ENCODE measurements around the gene FOXP4. TPM values are rescaled to one million over a fixed set of nuclear protein-coding genes. Genes with fewer than 3 reads are reported as not detected.

The FOXP4 gene
- total RNA-seq, 1 donor from 2014 or later = 41.9 TPM

DNA sequence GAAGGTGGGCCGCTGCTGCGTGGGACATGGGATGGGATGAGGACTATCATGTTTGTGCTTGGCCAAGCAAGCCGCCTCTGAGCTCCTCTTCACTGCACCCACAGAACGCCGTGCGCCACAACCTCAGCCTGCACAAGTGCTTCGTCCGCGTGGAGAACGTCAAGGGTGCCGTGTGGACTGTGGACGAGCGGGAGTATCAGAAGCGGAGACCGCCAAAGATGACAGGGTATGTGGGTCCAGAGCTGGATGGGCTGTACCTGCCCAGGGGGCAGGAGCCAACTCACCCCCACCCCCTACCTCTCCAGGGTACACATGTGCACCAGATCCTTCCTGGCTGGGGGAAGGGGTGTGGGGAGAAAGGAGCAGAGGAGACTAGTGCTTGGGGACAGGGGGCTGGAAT is 48.6 kb downstream of the FOXP4 start:
- Mint-ChIP-seq H3K4me3 (ENCODE audit: unreplicated experiment) (no peak overlapping the region), H3K36me3 (ENCODE audit: low read depth, unreplicated experiment) (peaks cover 23% of the 10 kb centered on the region), H3K27me3 (ENCODE audit: low read depth, unreplicated experiment) (no peaks in the 10 kb centered on the region), H3K4me1 (ENCODE audit: low read depth, unreplicated experiment) (no peaks in the 10 kb centered on the region), H3K9me3 (ENCODE audit: unreplicated experiment) (peaks cover 3% of the 10 kb centered on the region), H3K27ac (ENCODE audit: unreplicated experiment) (no peak overlapping the region)
- Histone ChIP-seq H3K9ac (ENCODE audit: low read length) (no peak overlapping the region), H4K20me1 (ENCODE audit: insufficient read depth, low read length) (peaks cover 9% of the 10 kb centered on the region), H3K4me1 (ENCODE audit: insufficient read depth, low read length) (no peaks in the 10 kb centered on the region), H3K4me3 (ENCODE audit: insufficient read depth, low read depth, low read length) (no peak overlapping the region), H3K27me3 (ENCODE audit: insufficient read depth, low read length) (no peaks in the 10 kb centered on the region), H3K27ac (ENCODE audit: low read depth, low read length) (no peak overlapping the region), H3K36me3 (ENCODE audit: insufficient read depth, low read length) (no peaks in the 10 kb centered on the region), H3K79me2 (ENCODE audit: insufficient read depth, low read length) (no peaks in the 10 kb centered on the region), H3K4me2 (ENCODE audit: low read length) (no peak overlapping the region), H2AFZ (ENCODE audit: low read depth, low read length) (no peak overlapping the region), H3K9me3 (ENCODE audit: insufficient read depth, low read depth, low read length) (no peaks in the 10 kb centered on the region)
- TF ChIP-seq, protein P1, sequence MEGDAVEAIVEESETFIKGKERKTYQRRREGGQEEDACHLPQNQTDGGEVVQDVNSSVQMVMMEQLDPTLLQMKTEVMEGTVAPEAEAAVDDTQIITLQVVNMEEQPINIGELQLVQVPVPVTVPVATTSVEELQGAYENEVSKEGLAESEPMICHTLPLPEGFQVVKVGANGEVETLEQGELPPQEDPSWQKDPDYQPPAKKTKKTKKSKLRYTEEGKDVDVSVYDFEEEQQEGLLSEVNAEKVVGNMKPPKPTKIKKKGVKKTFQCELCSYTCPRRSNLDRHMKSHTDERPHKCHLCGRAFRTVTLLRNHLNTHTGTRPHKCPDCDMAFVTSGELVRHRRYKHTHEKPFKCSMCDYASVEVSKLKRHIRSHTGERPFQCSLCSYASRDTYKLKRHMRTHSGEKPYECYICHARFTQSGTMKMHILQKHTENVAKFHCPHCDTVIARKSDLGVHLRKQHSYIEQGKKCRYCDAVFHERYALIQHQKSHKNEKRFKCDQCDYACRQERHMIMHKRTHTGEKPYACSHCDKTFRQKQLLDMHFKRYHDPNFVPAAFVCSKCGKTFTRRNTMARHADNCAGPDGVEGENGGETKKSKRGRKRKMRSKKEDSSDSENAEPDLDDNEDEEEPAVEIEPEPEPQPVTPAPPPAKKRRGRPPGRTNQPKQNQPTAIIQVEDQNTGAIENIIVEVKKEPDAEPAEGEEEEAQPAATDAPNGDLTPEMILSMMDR (IDR thresholded peaks at IDR 0.05; ENCODE audit: insufficient read depth, low read depth, low read length) = no peak
- TF ChIP-seq EZH2 (IDR thresholded peaks at IDR 0.05; ENCODE audit: insufficient read depth, low read length) = no peak
- DNase-seq (ENCODE audit: low read depth) (no peak), FAIRE-seq (no peak)

DNA sequence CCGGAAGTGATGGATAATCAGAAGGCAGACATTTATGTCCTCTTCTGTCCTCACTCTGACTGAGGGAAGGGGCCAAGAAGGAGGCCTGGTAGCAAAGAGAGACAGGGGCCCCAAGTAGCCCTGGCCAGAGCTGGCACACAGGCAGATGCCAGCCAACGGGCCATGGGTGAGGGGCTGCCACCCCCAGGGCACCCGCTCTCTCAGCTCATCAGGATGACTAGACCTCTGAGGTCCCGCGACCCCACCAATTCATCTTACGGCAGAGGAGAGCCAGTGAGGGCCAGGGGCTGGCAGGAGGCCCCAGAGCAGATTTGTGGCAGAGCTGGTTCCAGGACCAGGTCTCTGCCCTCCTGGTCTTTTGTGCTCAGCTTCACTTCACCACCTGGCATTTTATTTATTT is 49.0 kb downstream of the FOXP4 start:
- Mint-ChIP-seq H3K9me3 (ENCODE audit: unreplicated experiment) (peaks cover 3% of the 10 kb centered on the region), H3K4me3 (ENCODE audit: unreplicated experiment) (no peak overlapping the region), H3K27me3 (ENCODE audit: low read depth, unreplicated experiment) (no peaks in the 10 kb centered on the region), H3K27ac (ENCODE audit: unreplicated experiment) (no peak overlapping the region), H3K4me1 (ENCODE audit: low read depth, unreplicated experiment) (no peaks in the 10 kb centered on the region), H3K36me3 (ENCODE audit: low read depth, unreplicated experiment) (peaks cover 22% of the 10 kb centered on the region)
- no peaks in the 10 kb centered on the region for H3K36me3 ChIP-seq (ENCODE audit: insufficient read depth, low read length)
- TF ChIP-seq, protein P1 (IDR thresholded peaks at IDR 0.05; ENCODE audit: insufficient read depth, low read depth, low read length) = no peak
- no peak for TF ChIP-seq EZH2 (IDR thresholded peaks at IDR 0.05; ENCODE audit: insufficient read depth, low read length)
- H3K27me3 ChIP-seq (ENCODE audit: insufficient read depth, low read length) = no peaks in the 10 kb centered on the region
- no peak for FAIRE-seq
- no peaks in the 10 kb centered on the region for H3K79me2 ChIP-seq (ENCODE audit: insufficient read depth, low read length)
- H4K20me1 ChIP-seq (ENCODE audit: insufficient read depth, low read length) = peaks cover 9% of the 10 kb centered on the region
- no peaks in the 10 kb centered on the region for H3K4me1 ChIP-seq (ENCODE audit: insufficient read depth, low read length)
- no peak overlapping the region for H3K4me2 ChIP-seq (ENCODE audit: low read length)
- H3K9ac ChIP-seq (ENCODE audit: low read length) = no peak overlapping the region
- no peak for DNase-seq (ENCODE audit: low read depth)
- H2AFZ ChIP-seq (ENCODE audit: low read depth, low read length) = no peak overlapping the region
- no peak overlapping the region for H3K4me3 ChIP-seq (ENCODE audit: insufficient read depth, low read depth, low read length)
- no peak overlapping the region for H3K27ac ChIP-seq (ENCODE audit: low read depth, low read length)
- H3K9me3 ChIP-seq (ENCODE audit: insufficient read depth, low read depth, low read length) = no peaks in the 10 kb centered on the region

DNA sequence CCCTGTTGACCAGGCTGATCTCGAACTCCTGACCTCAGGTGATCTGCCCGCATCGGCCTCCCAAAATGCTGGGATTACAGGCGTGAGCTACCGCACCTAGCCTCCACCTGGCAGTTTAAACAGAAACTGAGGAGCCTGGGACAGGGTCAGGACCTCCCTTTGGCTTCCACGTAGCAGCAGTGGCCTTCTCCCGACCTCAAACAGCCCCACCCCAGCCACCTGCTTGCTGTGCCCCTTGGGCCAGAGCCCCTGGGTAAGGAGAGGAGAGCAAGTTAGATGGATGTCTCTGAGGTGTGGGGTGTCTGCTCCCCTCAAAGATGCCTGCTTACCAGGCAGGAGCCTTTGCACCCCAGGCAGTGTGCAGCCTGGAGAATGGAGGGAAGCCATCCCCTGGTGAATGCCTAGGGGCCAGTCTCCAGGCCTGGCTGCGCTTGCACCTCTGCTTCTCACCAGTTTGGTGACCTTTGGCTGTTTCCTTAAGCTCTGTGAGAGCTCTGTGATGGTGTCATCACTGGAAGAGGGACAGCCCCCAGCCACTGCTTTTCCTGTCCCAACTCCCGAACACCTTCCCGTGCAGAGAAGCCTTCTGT is 50.0 kb downstream of the FOXP4 start:
- TF ChIP-seq EZH2 (IDR thresholded peaks at IDR 0.05; ENCODE audit: insufficient read depth, low read length) = no peak
- TF ChIP-seq, protein P1 (IDR thresholded peaks at IDR 0.05; ENCODE audit: insufficient read depth, low read depth, low read length) = no peak

More for the DNA sequence above, 50.0 kb downstream of the FOXP4 start:
- no peak overlapping the region for H3K4me3 ChIP-seq (ENCODE audit: insufficient read depth, low read depth, low read length)
- no peak overlapping the region for H2AFZ ChIP-seq (ENCODE audit: low read depth, low read length)
- no peak overlapping the region for H3K27ac ChIP-seq (ENCODE audit: low read depth, low read length)
- Mint-ChIP-seq H3K27ac (ENCODE audit: unreplicated experiment) (no peak overlapping the region), H3K27me3 (ENCODE audit: low read depth, unreplicated experiment) (no peaks in the 10 kb centered on the region), H3K4me3 (ENCODE audit: unreplicated experiment) (no peak overlapping the region), H3K4me1 (ENCODE audit: low read depth, unreplicated experiment) (no peaks in the 10 kb centered on the region), H3K9me3 (ENCODE audit: unreplicated experiment) (no peaks in the 10 kb centered on the region), H3K36me3 (ENCODE audit: low read depth, unreplicated experiment) (peaks cover 20% of the 10 kb centered on the region)
- FAIRE-seq (no peak), DNase-seq (ENCODE audit: low read depth) (no peak)
- no peaks in the 10 kb centered on the region for H3K79me2 ChIP-seq (ENCODE audit: insufficient read depth, low read length)
- no peak overlapping the region for H3K9ac ChIP-seq (ENCODE audit: low read length)
- no peaks in the 10 kb centered on the region for H3K9me3 ChIP-seq (ENCODE audit: insufficient read depth, low read depth, low read length)
- no peaks in the 10 kb centered on the region for H3K4me1 ChIP-seq (ENCODE audit: insufficient read depth, low read length)
- H3K27me3 ChIP-seq (ENCODE audit: insufficient read depth, low read length) = no peaks in the 10 kb centered on the region
- H3K4me2 ChIP-seq (ENCODE audit: low read length) = no peak overlapping the region
- peaks cover 9% of the 10 kb centered on the region for H4K20me1 ChIP-seq (ENCODE audit: insufficient read depth, low read length)
- no peaks in the 10 kb centered on the region for H3K36me3 ChIP-seq (ENCODE audit: insufficient read depth, low read length)

Data from astrocyte (in vitro differentiated cells and primary cell).